Right lobe of liver (tissue), 6 donors: ENCODE results near the gene ASPG. TPM values are rescaled to one million over a fixed set of nuclear protein-coding genes. Genes with fewer than 3 reads are reported as not detected.

Experiments used
- ATAC-seq, 4 donors: fragments of 200-7000 bp; cut with Tn5 transposase; one replicate each; pipeline ENCODE4 v1.9.1; 2020; ENCODE audit warnings: mild to moderate bottlenecking in 4 of 4, moderate library complexity in 4 of 4
- DNase-seq, 3 donors: peaks; one replicate each; pipeline ENCODE4 v3.0.0-alpha.2; 2020
- H3K27ac ChIP-seq, 3 donors: fragments of 200-600 bp; one replicate each; pipeline ENCODE4 v1.8.0; 2022
- H3K27me3 ChIP-seq, 2 donors: fragments of 200-600 bp; one replicate each; pipeline ENCODE4 v1.8.0; 2022
- H3K36me3 ChIP-seq, 4 donors: fragments of 200-600 bp; sonication (generic) in 1 of 4; one replicate each; pipeline versions ENCODE4 v1.5.1 to v1.8.0; 2017 to 2022; ENCODE audit warnings: control low read depth in 1 of 4
- H3K4me1 ChIP-seq, 4 donors: fragments of 200-600 bp; sonication (generic) in 1 of 4; one replicate each; pipeline versions ENCODE4 v1.5.1 to v1.8.0; 2017 to 2022; ENCODE audit warnings: control low read depth in 1 of 4
- H3K4me3 ChIP-seq, 3 donors: fragments of 200-600 bp; one replicate each; pipeline ENCODE4 v1.8.0; 2022
- H3K9me3 ChIP-seq, 4 donors: fragments of 200-600 bp; sonication (generic) in 1 of 4; one replicate each; pipeline versions ENCODE4 v1.5.1 to v1.8.0; 2017 to 2022; ENCODE audit warnings: control low read depth in 1 of 4
- CTCF ChIP-seq, 4 donors: fragments of 200-600 bp in 3 of 4; fragments of 450-650 bp in 1 of 4; IDR thresholded peaks; one replicate each; pipeline versions ENCODE4 v1.5.1 to v1.8.0; 2016 to 2022; ENCODE audit warnings: antibody characterized with exemption in 4 of 4, mild to moderate bottlenecking in 2 of 4
- POLR2A ChIP-seq: fragments of 450-650 bp; IDR thresholded peaks from one replicate; pipeline ENCODE4 v1.6.1; 2017; ENCODE audit warnings: antibody characterized with exemption, mild to moderate bottlenecking
- WGBS: methylation state at CpG from one replicate; pipeline ENCODE4 v1.1.6; 2018; ENCODE audit warnings: low coverage, low lambda C conversion rate; ENCODE audit not compliant: insufficient coverage; ENCODE audit errors: missing lambda C conversion rate; 5-methylcytosine and 5-hydroxymethylcytosine counted together
- intact Hi-C, 2 donors: fragments of 100-400 bp; cut with DNase I; formaldehyde crosslinking; loops; one replicate each; pipeline versions ENCODE4 v1.11.2 to v1.14.1; 2022
- total RNA-seq, 6 experiments: library from RNA; depleted of rRNA in 2 of 6; stranded (reverse); fragments of >200 nt in 2 of 6; fragmentation: NEBNext Ultra II Directional in 3 of 6; extraction: Animal tissue kit (Norgen Biotek cat#: 25700) in 3 of 6; gene quantifications; one replicate each; pipeline versions ENCODE4 v1.1.0 to v1.2.4, GENCODE V29; 2016 to 2023
- donor health status: DM: no; HTN: yes; CAD: no.
- donor health status: DM: no; HTN: no; CAD: no.
- donor health status: DM: no; HTN: no; CAD: no.
- donor health status: DM: no; HTN: yes; CAD: no.
- donor health status: DM: no; HTN: yes; CAD: no.

ASPG gene
- total RNA-seq, 6 experiments from 2014 or later: 37.3 to 232 (median 110) TPM

GRCh38 chr14:104066719-104067295 lies 18.7 kb upstream of the ASPG start:
- Histone ChIP-seq H3K4me1 (no peaks in the 10 kb centered on the region), H3K27ac (no peak overlapping the region), H3K4me3 (no peak overlapping the region), H3K36me3 (no peaks in the 10 kb centered on the region), H3K9me3 (no peaks in the 10 kb centered on the region), H3K27me3 (no peaks in the 10 kb centered on the region)
- TF ChIP-seq POLR2A (no peak), CTCF (IDR thresholded peaks at IDR 0.05) (no peak)
- WGBS: 17% methylated on average over 1 of the region's 4 CpGs
- ATAC-seq (no peak), DNase-seq (no peak)
- intact Hi-C loops: loop anchor here in 1 of 2 donors (10.0 kb wide), 1 partner anchor 498 kb away; no protein-coding TSS in a partner anchor

GRCh38 chr14:104069541-104069940 lies 16.0 kb upstream of the ASPG start:
- Histone ChIP-seq H3K27ac (no peak overlapping the region), H3K9me3 (no peaks in the 10 kb centered on the region), H3K27me3 (no peaks in the 10 kb centered on the region), H3K4me3 (no peak overlapping the region), H3K4me1 (no peaks in the 10 kb centered on the region), H3K36me3 (no peaks in the 10 kb centered on the region)
- whole genome bisulfite sequencing: 81% methylated on average over 7 of the region's 7 CpGs
- intact Hi-C loops: loop anchor here in 1 of 2 donors (10.0 kb wide), 1 partner anchor 495 kb away; no protein-coding TSS in a partner anchor
- ATAC-seq (no peak), DNase-seq (no peak)
- TF ChIP-seq CTCF (IDR thresholded peaks at IDR 0.05): no peak
- TF ChIP-seq POLR2A: no peak

GRCh38 chr14:104072586-104072985 lies 12.9 kb upstream of the ASPG start:
- Histone ChIP-seq H3K9me3 (no peaks in the 10 kb centered on the region), H3K27me3 (no peaks in the 10 kb centered on the region), H3K4me3 (no peak overlapping the region), H3K4me1 (no peaks in the 10 kb centered on the region), H3K27ac (no peak overlapping the region), H3K36me3 (no peaks in the 10 kb centered on the region)
- no peak for ATAC-seq
- intact Hi-C loops: loop anchor here in 1 of 2 donors (5.0 kb wide), 1 partner anchor 485 kb away; no protein-coding TSS in a partner anchor
- TF ChIP-seq CTCF (IDR thresholded peaks at IDR 0.05): no peak
- TF ChIP-seq POLR2A: no peak
- 63% methylated on average over 3 of the region's 3 CpGs for WGBS
- DNase-seq: no peak

- ATAC-seq: no peak
- WGBS: 49% methylated on average over 4 of the region's 4 CpGs
- H3K27me3 ChIP-seq: no peaks in the 10 kb centered on the region
Measured at GRCh38 chr14:104073764-104074163, 11.7 kb upstream of the ASPG start.

GRCh38 chr14:104075530-104076151 lies 9.9 kb upstream of the ASPG start:
- Histone ChIP-seq H3K27me3 (no peaks in the 10 kb centered on the region), H3K36me3 (no peaks in the 10 kb centered on the region), H3K9me3 (no peaks in the 10 kb centered on the region), H3K27ac (no peak overlapping the region), H3K4me3 (no peak overlapping the region), H3K4me1 (no peaks in the 10 kb centered on the region)
- intact Hi-C loops: loop anchor here in 1 of 2 donors (5.0 kb wide), 1 partner anchor 57 kb away; no protein-coding TSS in a partner anchor
- TF ChIP-seq CTCF (IDR thresholded peaks at IDR 0.05) (peak; percentile 34 to 46 (median 37)), POLR2A (no peak)
- no peak for ATAC-seq
- 15% methylated on average over 6 of the region's 6 CpGs for WGBS
- DNase-seq: no peak

More at GRCh38 chr14:104073764-104074163, 11.7 kb upstream of the ASPG start:
- Histone ChIP-seq H3K4me3 (no peak overlapping the region), H3K27ac (no peak overlapping the region), H3K9me3 (no peaks in the 10 kb centered on the region), H3K36me3 (no peaks in the 10 kb centered on the region), H3K4me1 (no peaks in the 10 kb centered on the region)
- TF ChIP-seq POLR2A: no peak
- intact Hi-C loops: loop anchor here in 1 of 2 donors (5.0 kb wide), 1 partner anchor 484 kb away; no protein-coding TSS in a partner anchor
- no peak for DNase-seq
